NCI-H2107 treated with DMSO at 0.1 percent for 48 hours (cell line): ENCODE data around the gene AIF1.

Experiments used
- DNase-seq: peaks from one replicate; lab custom pipeline; 2025; ENCODE audit not compliant: unreplicated experiment; lab: John Stamatoyannopoulos, UW

The AIF1 gene

GRCh38 chr6:31620586-31621319, 5.7 kb downstream of the AIF1 start, which contains the start of gene PRRC2A:
Gene PRRC2A, plus strand, starts transcription at chr6:31620715. Its CDS starts 2,075 bp downstream, at chr6:31622790.
- no peak for DNase-seq

GRCh38 chr6:31621320-31621939, 6.4 kb downstream of the AIF1 start:
- DNase-seq: no peak

GRCh38 chr6:31621991-31622390, 7.0 kb downstream of the AIF1 start:
- no peak for DNase-seq

DNA sequence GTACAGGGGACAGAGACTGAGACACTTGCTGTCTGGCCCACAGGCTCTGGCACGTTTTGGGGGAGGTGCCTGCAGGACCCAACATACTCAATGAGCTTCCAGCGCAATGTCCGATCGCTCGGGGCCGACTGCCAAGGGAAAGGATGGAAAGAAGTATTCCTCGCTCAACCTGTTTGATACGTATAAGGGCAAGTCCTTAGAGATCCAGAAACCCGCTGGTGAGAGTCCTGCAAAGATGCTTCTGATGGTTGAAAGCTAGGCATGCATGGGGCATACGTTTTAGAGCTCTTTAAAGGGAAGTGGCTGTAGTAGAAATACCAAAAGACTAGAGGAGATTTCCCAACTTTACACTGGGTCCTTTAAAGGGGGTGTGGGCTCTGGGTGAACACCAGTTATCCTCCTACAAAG, 7.7 kb downstream of the AIF1 start:
- DNase-seq: no peak

DNA sequence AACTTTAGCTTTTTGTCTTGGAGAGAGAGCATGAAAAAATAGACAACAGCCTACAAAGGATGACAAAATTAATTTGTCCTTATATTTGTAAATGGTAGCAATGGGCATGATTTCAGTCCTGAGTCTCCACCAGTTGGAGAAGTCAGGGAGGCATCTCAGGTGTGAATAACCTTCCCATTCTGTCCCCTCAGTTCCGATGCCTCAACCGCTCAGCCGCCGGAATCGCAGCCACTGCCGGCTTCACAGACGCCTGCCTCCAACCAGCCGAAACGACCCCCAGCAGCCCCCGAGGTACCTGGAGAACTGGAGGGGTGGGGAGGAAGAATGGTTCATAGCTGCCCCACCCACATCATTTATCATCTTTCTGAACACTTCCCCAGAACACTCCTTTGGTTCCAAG, 9.0 kb downstream of the AIF1 start:
- DNase-seq: no peak

DNA sequence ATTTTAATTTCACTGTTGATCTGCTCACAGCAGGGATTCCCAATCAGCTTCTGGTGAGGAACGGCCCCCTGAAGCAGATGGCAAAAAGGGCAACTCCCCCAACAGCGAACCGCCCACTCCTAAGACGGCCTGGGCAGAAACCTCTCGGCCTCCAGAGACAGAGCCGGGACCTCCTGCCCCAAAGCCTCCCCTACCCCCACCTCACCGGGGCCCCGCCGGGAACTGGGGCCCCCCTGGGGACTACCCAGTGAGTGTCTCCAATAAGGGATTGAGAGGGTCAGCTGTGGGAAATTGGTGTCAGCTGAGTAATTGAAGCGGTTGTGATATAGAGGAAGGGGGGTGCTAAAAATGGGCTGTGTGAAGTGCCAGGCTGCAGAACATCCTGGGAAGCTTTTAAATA, 11.9 kb downstream of the AIF1 start:
- no peak for DNase-seq

DNA sequence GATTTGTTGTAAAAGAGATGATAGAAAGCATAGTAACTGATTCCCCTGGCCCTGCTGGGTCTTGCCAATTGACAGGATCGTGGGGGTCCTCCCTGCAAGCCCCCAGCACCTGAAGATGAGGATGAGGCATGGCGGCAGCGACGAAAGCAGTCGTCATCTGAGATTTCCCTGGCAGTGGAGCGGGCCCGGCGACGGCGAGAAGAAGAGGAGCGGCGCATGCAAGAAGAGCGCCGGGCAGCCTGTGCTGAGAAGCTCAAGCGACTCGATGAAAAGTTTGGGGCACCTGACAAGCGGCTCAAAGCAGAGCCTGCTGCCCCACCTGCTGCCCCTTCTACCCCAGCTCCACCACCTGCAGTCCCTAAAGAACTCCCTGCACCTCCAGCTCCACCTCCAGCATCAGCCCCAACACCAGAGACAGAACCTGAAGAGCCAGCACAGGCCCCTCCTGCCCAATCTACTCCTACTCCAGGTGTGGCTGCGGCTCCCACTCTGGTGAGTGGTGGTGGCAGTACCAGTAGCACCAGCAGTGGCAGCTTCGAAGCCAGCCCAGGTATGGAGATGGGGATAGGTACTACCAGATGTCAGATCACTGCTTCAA, 12.8 kb downstream of the AIF1 start:
- no peak for DNase-seq

GRCh38 chr6:31629014-31629413, 14.0 kb downstream of the AIF1 start:
- DNase-seq: no peak

GRCh38 chr6:31630177-31630934, 15.3 kb downstream of the AIF1 start:
- DNase-seq: no peak

DNA sequence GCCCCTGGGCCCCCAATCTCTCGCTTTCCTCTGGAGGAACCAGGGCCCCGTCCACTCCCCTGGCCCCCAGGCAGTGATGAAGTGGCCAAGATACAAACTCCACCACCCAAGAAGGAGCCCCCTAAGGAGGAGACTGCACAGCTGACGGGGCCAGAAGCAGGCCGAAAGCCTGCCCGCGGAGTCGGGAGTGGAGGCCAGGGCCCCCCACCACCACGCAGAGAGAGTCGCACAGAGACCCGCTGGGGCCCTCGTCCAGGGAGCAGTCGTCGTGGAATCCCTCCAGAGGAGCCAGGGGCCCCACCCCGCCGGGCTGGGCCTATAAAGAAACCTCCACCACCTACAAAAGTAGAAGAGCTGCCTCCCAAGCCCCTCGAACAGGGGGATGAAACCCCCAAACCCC, 16.2 kb downstream of the AIF1 start:
- no peak for DNase-seq

DNA sequence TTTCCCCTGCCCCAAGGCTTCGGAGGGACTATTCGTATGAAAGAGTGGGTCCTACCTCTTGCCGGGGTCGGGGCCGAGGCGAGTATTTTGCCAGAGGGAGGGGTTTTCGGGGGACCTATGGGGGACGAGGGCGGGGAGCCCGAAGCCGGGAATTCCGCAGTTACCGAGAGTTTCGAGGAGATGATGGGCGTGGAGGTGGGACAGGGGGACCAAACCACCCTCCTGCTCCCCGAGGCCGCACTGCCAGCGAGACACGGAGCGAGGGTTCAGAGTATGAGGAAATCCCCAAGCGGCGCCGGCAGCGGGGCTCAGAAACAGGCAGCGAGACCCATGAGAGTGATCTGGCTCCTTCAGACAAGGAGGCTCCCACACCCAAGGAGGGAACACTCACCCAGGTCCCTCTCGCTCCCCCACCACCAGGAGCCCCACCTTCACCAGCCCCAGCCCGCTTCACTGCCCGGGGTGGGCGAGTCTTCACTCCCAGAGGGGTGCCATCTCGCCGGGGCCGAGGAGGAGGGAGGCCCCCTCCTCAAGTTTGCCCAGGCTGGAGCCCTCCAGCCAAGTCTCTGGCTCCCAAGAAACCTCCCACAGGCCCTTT, 16.7 kb downstream of the AIF1 start:
- no peak for DNase-seq

- no peak for DNase-seq
These were observed 17.4 kb downstream of the AIF1 start for GRCh38 chr6:31632279-31632946.

- DNase-seq: no peak
These were observed 18.4 kb downstream of the AIF1 start for GRCh38 chr6:31633447-31633846.

GRCh38 chr6:31634131-31634530, 19.1 kb downstream of the AIF1 start:
- DNase-seq: no peak

GRCh38 chr6:31634969-31635575, 20.0 kb downstream of the AIF1 start:
- DNase-seq: no peak

DNA sequence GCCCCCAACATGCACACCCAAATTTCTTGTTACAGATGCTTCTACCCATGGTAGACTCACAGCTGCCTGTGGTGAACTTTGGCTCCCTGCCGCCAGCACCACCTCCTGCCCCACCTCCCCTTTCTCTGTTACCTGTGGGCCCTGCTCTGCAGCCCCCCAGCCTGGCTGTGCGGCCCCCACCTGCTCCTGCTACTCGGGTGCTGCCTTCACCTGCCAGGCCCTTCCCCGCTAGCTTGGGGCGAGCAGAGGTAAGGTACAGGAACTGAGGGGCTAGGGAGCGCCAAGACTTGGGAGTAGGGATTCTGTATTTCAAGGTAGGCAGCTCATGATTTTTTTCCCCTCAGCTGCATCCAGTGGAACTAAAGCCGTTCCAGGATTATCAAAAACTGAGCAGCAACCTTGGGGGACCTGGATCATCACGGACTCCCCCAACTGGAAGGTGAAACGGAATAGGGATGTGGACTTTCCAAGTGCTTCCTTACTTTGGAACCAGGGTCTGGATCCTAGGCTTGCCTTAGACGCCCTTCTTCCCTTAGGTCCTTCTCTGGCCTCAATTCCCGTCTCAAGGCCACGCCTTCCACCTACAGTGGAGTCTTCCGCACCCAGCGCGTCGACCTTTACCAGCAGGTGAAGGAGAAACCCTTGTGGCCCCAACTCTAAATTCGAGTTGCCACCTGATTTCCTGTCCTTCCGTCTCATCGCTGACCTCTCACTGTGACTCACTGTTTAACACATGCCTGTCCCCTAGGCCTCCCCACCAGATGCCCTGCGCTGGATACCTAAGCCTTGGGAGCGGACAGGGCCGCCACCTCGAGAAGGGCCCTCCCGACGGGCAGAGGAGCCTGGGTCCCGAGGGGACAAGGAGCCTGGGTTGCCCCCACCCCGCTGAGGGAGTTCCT, 21.9 kb downstream of the AIF1 start:
- no peak for DNase-seq

- DNase-seq: no peak
These were observed 24.0 kb downstream of the AIF1 start for GRCh38 chr6:31639043-31639442.

DNA sequence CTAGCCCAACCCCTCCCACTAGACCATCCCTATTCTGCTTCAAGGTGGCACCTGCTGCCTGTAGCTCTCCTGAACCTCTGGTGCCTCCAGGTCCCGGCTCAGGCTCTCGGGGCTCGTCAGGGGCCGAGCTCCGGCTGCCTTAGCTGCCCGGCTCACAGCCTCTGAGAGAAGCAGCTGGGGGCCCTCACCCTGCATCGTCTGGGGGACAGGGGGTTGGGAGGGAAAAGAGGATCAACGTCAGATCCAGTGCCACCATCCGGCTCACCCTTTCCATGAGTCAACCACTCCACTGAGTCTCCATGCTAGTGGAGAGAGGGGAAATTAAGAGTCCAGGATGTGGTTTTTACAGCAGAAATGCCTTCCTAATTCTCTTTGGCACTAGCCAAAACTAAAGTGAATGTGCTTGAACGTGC, 24.4 kb downstream of the AIF1 start:
- no peak for DNase-seq

GRCh38 chr6:31640612-31641011, 25.6 kb downstream of the AIF1 start:
- DNase-seq: no peak
